A673 (cell line): ENCODE data around the gene NAA10.

ENCODE experiments used
- EZH2 ChIP-seq: fragments of 200-600 bp; sonication (generic); IDR thresholded peaks from 2 replicates; pipeline ENCODE4 v1.6.1; 2017; ENCODE audit warnings: borderline replicate concordance, low read depth, mild to moderate bottlenecking, mixed read lengths, antibody characterized with exemption, low read length; ENCODE audit not compliant: poor library complexity, severe bottlenecking
- TF ChIP-seq, protein P1 (sequence below): fragments of 300-800, 200-600 bp; sonication (generic); conservative IDR thresholded peaks from 2 replicates; pipeline ENCODE4 v1.5.1; 2017; ENCODE audit warnings: low read depth, mild to moderate bottlenecking, antibody characterized with exemption, low read length, moderate library complexity, mixed read lengths

GRCh38 chrX:153882086-153882498 lies 52.7 kb downstream of the NAA10 start:
- TF ChIP-seq, protein P1, sequence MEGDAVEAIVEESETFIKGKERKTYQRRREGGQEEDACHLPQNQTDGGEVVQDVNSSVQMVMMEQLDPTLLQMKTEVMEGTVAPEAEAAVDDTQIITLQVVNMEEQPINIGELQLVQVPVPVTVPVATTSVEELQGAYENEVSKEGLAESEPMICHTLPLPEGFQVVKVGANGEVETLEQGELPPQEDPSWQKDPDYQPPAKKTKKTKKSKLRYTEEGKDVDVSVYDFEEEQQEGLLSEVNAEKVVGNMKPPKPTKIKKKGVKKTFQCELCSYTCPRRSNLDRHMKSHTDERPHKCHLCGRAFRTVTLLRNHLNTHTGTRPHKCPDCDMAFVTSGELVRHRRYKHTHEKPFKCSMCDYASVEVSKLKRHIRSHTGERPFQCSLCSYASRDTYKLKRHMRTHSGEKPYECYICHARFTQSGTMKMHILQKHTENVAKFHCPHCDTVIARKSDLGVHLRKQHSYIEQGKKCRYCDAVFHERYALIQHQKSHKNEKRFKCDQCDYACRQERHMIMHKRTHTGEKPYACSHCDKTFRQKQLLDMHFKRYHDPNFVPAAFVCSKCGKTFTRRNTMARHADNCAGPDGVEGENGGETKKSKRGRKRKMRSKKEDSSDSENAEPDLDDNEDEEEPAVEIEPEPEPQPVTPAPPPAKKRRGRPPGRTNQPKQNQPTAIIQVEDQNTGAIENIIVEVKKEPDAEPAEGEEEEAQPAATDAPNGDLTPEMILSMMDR: no peak
- no peak for TF ChIP-seq EZH2
